OCI-LY1 (cell line): ENCODE data around the gene ARPP21.

Experiments used
- EZH2 ChIP-seq: fragments of 200-600 bp; sonication (generic), shearing (Covaris generic); IDR thresholded peaks from 2 replicates; pipeline ENCODE4 v1.8.0; 2017; ENCODE audit warnings: borderline replicate concordance, mixed run types, mild to moderate bottlenecking, antibody characterized with exemption, low read length, moderate library complexity, mixed read lengths
- TF ChIP-seq, protein P1 (sequence below): fragments of 200-600 bp; sonication (generic), shearing (Covaris generic); IDR thresholded peaks from 2 replicates; pipeline ENCODE4 v1.5.1; 2017; ENCODE audit warnings: mild to moderate bottlenecking, antibody characterized with exemption, low read length, moderate library complexity, mixed read lengths

DNA sequence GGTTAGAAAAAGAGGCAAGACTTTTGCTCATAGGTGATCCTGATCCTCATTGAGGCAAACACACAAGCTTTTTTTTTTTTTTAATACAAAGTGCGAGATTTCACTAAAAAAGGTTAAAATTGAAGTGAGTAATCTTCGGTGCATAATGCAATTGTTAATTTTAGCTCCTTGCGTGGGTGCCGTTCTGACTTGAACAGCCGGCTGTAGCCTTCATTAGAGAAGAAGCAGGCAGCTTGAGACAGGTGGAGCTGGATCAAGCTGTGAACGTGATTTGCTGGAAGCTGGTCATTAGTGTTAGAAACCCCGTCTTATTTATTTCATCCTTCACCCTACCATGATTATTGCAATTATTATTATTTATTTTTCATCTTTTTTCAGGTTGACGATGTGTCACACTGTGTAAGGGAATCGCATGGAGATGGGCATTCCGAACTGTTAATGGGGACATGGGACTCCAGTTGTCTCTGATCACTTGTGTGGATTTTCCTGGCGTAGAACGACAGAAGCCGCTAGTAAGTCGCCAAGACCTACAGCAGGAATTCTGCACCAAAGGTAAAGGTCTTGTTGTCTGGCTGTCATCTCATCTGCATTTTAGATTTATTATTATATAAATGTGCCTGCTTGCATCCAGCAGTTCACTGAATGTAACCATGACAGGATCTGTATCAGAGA, 40.2 kb downstream of the ARPP21 start:
- TF ChIP-seq EZH2, result no peak
- TF ChIP-seq, protein P1, sequence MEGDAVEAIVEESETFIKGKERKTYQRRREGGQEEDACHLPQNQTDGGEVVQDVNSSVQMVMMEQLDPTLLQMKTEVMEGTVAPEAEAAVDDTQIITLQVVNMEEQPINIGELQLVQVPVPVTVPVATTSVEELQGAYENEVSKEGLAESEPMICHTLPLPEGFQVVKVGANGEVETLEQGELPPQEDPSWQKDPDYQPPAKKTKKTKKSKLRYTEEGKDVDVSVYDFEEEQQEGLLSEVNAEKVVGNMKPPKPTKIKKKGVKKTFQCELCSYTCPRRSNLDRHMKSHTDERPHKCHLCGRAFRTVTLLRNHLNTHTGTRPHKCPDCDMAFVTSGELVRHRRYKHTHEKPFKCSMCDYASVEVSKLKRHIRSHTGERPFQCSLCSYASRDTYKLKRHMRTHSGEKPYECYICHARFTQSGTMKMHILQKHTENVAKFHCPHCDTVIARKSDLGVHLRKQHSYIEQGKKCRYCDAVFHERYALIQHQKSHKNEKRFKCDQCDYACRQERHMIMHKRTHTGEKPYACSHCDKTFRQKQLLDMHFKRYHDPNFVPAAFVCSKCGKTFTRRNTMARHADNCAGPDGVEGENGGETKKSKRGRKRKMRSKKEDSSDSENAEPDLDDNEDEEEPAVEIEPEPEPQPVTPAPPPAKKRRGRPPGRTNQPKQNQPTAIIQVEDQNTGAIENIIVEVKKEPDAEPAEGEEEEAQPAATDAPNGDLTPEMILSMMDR, result no peak
